ENCODE measurements around the gene SLC38A7.

The SLC38A7 gene

DNA sequence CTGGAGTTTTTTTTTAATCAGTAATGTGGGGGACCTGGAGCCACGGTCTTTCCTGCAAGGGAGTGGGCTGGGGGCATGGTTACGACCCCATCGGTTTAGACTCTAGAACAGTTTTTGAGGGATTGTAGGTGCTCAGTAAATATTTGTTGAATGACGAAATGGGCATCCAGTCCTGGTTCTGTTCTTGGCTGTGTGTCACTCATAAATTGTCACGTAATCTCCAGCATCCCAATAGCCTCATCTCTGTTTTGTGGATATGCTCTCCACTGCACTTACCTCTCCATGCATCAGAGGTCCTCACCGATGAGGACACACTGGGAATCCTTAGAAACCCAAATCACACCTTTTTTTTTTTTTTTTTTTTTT, 497 bp upstream of the SLC38A7 start:
- peaks cover 10% of the 10 kb centered on the region for H3K27me3 Mint-ChIP-seq (ENCODE audit: low read depth)
- H3K36me3 Mint-ChIP-seq (ENCODE audit: low read depth) = peaks cover 4% of the 10 kb centered on the region
- no peaks in the 10 kb centered on the region for H3K9me3 Mint-ChIP-seq
- peak overlapping the region; percentile 88 to 94 (median 92) for H3K4me3 Mint-ChIP-seq
- peaks cover 14% of the 10 kb centered on the region for H3K4me1 Mint-ChIP-seq
- peak overlapping the region in 2 of 3 experiments; percentile 25 to 69 for H3K27ac Mint-ChIP-seq
- TF ChIP-seq, protein P1, sequence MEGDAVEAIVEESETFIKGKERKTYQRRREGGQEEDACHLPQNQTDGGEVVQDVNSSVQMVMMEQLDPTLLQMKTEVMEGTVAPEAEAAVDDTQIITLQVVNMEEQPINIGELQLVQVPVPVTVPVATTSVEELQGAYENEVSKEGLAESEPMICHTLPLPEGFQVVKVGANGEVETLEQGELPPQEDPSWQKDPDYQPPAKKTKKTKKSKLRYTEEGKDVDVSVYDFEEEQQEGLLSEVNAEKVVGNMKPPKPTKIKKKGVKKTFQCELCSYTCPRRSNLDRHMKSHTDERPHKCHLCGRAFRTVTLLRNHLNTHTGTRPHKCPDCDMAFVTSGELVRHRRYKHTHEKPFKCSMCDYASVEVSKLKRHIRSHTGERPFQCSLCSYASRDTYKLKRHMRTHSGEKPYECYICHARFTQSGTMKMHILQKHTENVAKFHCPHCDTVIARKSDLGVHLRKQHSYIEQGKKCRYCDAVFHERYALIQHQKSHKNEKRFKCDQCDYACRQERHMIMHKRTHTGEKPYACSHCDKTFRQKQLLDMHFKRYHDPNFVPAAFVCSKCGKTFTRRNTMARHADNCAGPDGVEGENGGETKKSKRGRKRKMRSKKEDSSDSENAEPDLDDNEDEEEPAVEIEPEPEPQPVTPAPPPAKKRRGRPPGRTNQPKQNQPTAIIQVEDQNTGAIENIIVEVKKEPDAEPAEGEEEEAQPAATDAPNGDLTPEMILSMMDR (IDR thresholded peaks at IDR 0.05; ENCODE audit: unreplicated experiment in 3 of 3) = no peak

DNA sequence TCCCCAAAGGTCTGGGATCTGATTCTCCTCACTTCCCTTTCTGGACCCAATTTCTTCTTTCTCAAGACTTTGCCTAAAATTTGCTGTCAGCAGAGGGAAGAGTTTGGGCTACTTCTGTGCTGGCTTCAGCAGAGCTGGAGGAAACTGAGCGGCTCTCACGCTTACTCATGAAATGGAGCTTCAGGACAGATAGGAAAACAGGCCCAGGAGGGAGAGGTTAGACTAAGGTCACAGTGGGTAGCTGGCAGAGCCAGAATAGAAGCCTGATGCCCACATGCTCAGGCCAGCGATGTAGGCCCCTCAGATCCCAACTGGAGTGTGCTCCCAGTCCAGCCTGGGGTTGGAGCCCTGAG, 593 bp downstream of the SLC38A7 start:
- Mint-ChIP-seq H3K27me3 (ENCODE audit: low read depth) (peaks cover 4% of the 10 kb centered on the region), H3K4me3 (peak overlapping the region; percentile 88 to 94 (median 92)), H3K36me3 (ENCODE audit: low read depth) (peaks cover 4% of the 10 kb centered on the region), H3K27ac (peak overlapping the region in 2 of 3 experiments; percentile 13 to 25), H3K9me3 (no peaks in the 10 kb centered on the region), H3K4me1 (peaks cover 14% of the 10 kb centered on the region)
- TF ChIP-seq, protein P1 (IDR thresholded peaks at IDR 0.05; ENCODE audit: unreplicated experiment in 3 of 3) = no peak

DNA sequence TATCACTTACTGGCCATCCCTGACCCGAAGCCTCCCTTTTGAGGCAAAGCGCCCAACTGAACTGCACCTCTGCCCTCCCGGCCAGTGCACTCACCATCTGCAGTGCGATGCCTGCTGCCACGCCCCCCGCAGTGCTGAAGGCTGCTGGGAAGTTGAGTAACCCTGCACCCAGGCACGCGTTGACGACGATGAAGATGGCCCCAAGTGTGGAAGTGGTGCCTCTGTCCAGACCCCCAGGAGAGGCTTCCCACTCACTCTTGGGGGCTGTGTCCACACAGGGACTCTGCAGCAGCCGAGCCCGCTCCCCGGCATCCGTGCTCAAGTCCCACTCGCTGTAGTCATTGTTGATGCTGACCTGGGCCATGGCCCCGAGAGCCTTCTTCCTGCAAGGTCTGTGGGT, 4.8 kb downstream of the SLC38A7 start:
- H3K27ac Mint-ChIP-seq = no peak overlapping the region
- H3K36me3 Mint-ChIP-seq (ENCODE audit: low read depth) = peaks cover 12% of the 10 kb centered on the region
- no peaks in the 10 kb centered on the region for H3K27me3 Mint-ChIP-seq (ENCODE audit: low read depth)
- H3K4me1 Mint-ChIP-seq = peaks cover 12% of the 10 kb centered on the region
- H3K4me3 Mint-ChIP-seq = no peak overlapping the region
- H3K9me3 Mint-ChIP-seq = no peaks in the 10 kb centered on the region
- TF ChIP-seq, protein P1 (IDR thresholded peaks at IDR 0.05; ENCODE audit: unreplicated experiment in 3 of 3) = no peak

DNA sequence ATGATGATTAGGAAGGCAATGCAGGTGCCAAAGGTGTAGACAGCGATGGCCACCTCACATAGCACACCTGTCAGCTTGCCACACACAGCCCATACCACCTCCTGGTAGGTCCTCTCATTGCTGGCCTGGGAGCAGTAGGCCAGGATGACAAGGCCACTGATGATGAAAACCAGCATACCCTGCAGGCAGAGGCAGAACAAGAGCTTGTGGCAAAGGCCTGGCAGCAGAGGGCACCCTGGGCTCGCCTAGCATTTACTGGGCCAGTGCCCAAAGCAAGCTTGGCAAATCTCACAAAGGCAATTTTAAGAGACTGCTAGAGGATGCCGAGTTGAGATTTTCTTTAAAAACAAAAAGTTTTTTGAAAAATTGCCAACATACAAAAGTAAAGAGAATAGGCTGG, 5.9 kb downstream of the SLC38A7 start:
- Mint-ChIP-seq H3K27ac (no peak overlapping the region), H3K36me3 (ENCODE audit: low read depth) (peaks cover 13% of the 10 kb centered on the region), H3K9me3 (no peaks in the 10 kb centered on the region), H3K4me1 (peaks cover 5% of the 10 kb centered on the region), H3K27me3 (ENCODE audit: low read depth) (no peaks in the 10 kb centered on the region), H3K4me3 (no peak overlapping the region)
- TF ChIP-seq, protein P1 (IDR thresholded peaks at IDR 0.05; ENCODE audit: unreplicated experiment in 3 of 3) = no peak

DNA sequence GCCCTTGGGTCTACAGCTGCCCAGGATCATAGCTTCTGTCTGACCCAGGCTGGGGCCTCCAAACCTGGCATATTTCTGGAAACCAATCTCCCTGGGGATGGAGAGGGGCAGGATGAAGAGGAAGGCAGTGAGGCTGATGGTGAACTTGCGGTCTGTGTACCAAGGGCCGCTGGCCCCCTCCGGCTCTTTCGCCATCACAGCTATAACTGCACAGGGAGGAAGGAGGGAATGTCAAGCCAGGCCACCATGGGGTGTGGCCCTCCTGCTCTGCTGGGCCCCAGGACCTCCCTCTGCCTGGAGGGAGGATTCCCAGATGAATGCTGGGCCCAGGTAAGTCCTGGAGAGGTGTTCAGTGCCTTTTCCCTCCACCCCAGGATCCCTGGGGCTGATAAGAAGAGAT, 6.3 kb downstream of the SLC38A7 start:
- TF ChIP-seq, protein P1 (IDR thresholded peaks at IDR 0.05; ENCODE audit: unreplicated experiment in 3 of 3) = no peak
- H3K36me3 Mint-ChIP-seq (ENCODE audit: low read depth) = peaks cover 13% of the 10 kb centered on the region
- H3K27me3 Mint-ChIP-seq (ENCODE audit: low read depth) = no peaks in the 10 kb centered on the region
- peaks cover under 1% of the 10 kb centered on the region for H3K4me1 Mint-ChIP-seq
- no peak overlapping the region for H3K27ac Mint-ChIP-seq
- H3K4me3 Mint-ChIP-seq = no peak overlapping the region
- no peaks in the 10 kb centered on the region for H3K9me3 Mint-ChIP-seq

DNA sequence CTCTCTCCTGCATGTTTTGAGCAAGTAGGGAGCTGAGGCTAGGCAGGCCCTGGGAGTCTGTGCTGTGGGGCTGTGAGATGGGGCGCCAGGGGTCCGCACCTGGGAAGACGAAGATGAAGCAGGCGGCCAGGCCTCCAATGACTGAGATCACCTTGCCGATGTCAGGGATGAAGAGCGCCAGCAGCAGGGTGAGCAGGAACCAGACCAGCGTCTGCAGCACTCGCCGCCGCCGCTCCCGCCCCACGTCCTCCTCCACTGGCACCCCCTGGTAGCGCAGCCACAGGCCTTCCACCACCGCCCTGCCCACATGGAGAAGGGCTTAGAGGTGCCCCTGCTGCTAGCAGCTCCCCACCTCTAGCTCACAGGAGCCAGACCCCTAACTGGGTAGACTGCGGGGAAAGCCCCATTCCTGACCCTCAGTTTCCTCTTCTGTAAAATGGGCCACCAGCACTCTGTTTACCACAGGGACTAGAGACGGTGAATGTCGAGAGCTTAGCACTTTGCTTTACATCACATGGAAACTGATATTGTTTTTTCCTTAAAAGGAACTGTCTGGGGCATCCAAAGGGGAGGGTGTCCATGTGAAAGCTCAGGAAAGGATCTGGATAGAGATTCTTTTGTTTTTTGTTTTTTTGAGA, 13.5 kb downstream of the SLC38A7 start:
- Mint-ChIP-seq H3K27ac (no peak overlapping the region), H3K36me3 (ENCODE audit: low read depth) (peaks cover 35% of the 10 kb centered on the region), H3K9me3 (no peaks in the 10 kb centered on the region), H3K4me1 (no peaks in the 10 kb centered on the region), H3K27me3 (ENCODE audit: low read depth) (no peaks in the 10 kb centered on the region), H3K4me3 (no peak overlapping the region)
- TF ChIP-seq, protein P1 (IDR thresholded peaks at IDR 0.05; ENCODE audit: unreplicated experiment in 3 of 3) = no peak

Data from nephron (organoid).